Mammary epithelial cell (primary cell): ENCODE data around the gene NTM.

Experiments
- EZH2 ChIP-seq: IDR thresholded peaks from 2 replicates; pipeline ENCODE4 v1.6.1; 2012; ENCODE audit warnings: low read length, inconsistent platforms, borderline replicate concordance
- TF ChIP-seq, protein P1 (sequence below), 2 donors: IDR thresholded peaks in 1 of 2; conservative IDR thresholded peaks in 1 of 2; 2 replicates each; pipeline ENCODE4 v1.5.1; 2011 to 2012; ENCODE audit warnings: inconsistent platforms in 2 of 2, low read length in 2 of 2, mild to moderate bottlenecking in 2 of 2, control low read depth in 1 of 2, low read depth in 1 of 2; ENCODE audit not compliant: insufficient read depth in 1 of 2; ENCODE audit errors: extremely low read depth in 1 of 2

- TF ChIP-seq, protein P1, sequence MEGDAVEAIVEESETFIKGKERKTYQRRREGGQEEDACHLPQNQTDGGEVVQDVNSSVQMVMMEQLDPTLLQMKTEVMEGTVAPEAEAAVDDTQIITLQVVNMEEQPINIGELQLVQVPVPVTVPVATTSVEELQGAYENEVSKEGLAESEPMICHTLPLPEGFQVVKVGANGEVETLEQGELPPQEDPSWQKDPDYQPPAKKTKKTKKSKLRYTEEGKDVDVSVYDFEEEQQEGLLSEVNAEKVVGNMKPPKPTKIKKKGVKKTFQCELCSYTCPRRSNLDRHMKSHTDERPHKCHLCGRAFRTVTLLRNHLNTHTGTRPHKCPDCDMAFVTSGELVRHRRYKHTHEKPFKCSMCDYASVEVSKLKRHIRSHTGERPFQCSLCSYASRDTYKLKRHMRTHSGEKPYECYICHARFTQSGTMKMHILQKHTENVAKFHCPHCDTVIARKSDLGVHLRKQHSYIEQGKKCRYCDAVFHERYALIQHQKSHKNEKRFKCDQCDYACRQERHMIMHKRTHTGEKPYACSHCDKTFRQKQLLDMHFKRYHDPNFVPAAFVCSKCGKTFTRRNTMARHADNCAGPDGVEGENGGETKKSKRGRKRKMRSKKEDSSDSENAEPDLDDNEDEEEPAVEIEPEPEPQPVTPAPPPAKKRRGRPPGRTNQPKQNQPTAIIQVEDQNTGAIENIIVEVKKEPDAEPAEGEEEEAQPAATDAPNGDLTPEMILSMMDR (conservative IDR thresholded peaks at IDR 0.05 in 1 of 2, IDR thresholded peaks at IDR 0.05 in 1 of 2; ENCODE audit: extremely low read depth in 1 of 2, insufficient read depth in 1 of 2, low read depth in 1 of 2, low read length in 2 of 2), result no peak
- no peak for TF ChIP-seq EZH2
Observed at GRCh38 chr11:131833366-131833765, 463.0 kb downstream of the NTM start.
